Fibroblast of pulmonary artery (primary cell): Measurements from ENCODE around the gene RPA3.

Experiments
- DNase-seq: peaks from one replicate; pipeline ENCODE4 v3.0.0-alpha.2; 2010; ENCODE audit warnings: low read depth
- H3K4me3 ChIP-seq: replicated peaks from 2 replicates; pipeline ENCODE4 v1.5.1; 2011; ENCODE audit warnings: low read depth, mild to moderate bottlenecking, control low read depth, low read length, moderate library complexity
- CTCF ChIP-seq: IDR thresholded peaks from 2 replicates; pipeline ENCODE4 v1.5.1; 2011; ENCODE audit warnings: mild to moderate bottlenecking, control low read depth, low read length, inconsistent platforms; ENCODE audit errors: missing control alignments

The RPA3 gene

GRCh38 chr7:7745258-7745657 is 26.9 kb upstream of the RPA3 start:
- DNase-seq: no peak
- TF ChIP-seq CTCF: no peak
- no peak overlapping the region for H3K4me3 ChIP-seq

- DNase-seq: no peak
- no peak for TF ChIP-seq CTCF
- no peak overlapping the region for H3K4me3 ChIP-seq
Measured at GRCh38 chr7:7742223-7742622, 23.8 kb upstream of the RPA3 start.

- no peak overlapping the region for H3K4me3 ChIP-seq
- DNase-seq: no peak
- no peak for TF ChIP-seq CTCF
Measured at GRCh38 chr7:7740037-7740355, 21.6 kb upstream of the RPA3 start.

GRCh38 chr7:7739204-7740036 is 21.0 kb upstream of the RPA3 start:
- H3K4me3 ChIP-seq: no peak overlapping the region
- DNase-seq: no peak
- no peak for TF ChIP-seq CTCF

GRCh38 chr7:7738622-7739021 is 20.2 kb upstream of the RPA3 start:
- no peak for DNase-seq
- no peak for TF ChIP-seq CTCF
- no peak overlapping the region for H3K4me3 ChIP-seq

GRCh38 chr7:7738177-7738576 is 19.8 kb upstream of the RPA3 start:
- H3K4me3 ChIP-seq: no peak overlapping the region
- DNase-seq: no peak

More at GRCh38 chr7:7738177-7738576, 19.8 kb upstream of the RPA3 start:
- no peak for TF ChIP-seq CTCF
